Neuronal stem cell (in vitro differentiated cells): ENCODE measurements around the gene THSD7A.

Experiments used
- DNase-seq: peaks from one replicate; pipeline ENCODE4 v3.0.0-alpha.2; 2013; ENCODE audit warnings: low spot score
- H2AFZ ChIP-seq: one replicate; pipeline ENCODE4 v1.6.1; 2013; ENCODE audit warnings: mild to moderate bottlenecking, low read length, inconsistent platforms
- H2AK5ac ChIP-seq: 2 replicates; pipeline ENCODE4 v1.6.1; 2013; ENCODE audit warnings: low read depth, mild to moderate bottlenecking, inconsistent platforms, low read length, moderate library complexity, mixed read lengths
- H2BK120ac ChIP-seq: 2 replicates; pipeline ENCODE4 v1.6.1; 2013; ENCODE audit warnings: low read depth, mild to moderate bottlenecking, inconsistent platforms, low read length, moderate library complexity, mixed read lengths
- H2BK12ac ChIP-seq: one replicate; pipeline ENCODE4 v1.6.1; 2013; ENCODE audit warnings: low read length, inconsistent platforms
- H2BK15ac ChIP-seq: 2 replicates; pipeline ENCODE4 v1.6.1; 2013; ENCODE audit warnings: mild to moderate bottlenecking, low read length, inconsistent platforms, mixed read lengths
- H2BK5ac ChIP-seq: one replicate; pipeline ENCODE4 v1.6.1; 2013; ENCODE audit warnings: inconsistent platforms, mild to moderate bottlenecking, low read length, moderate library complexity
- H3K14ac ChIP-seq: one replicate; pipeline ENCODE4 v1.6.1; 2013; ENCODE audit warnings: low read length, inconsistent platforms
- H3K18ac ChIP-seq: 2 replicates; pipeline ENCODE4 v1.6.1; 2013; ENCODE audit warnings: low read length, inconsistent platforms
- H3K23ac ChIP-seq: 2 replicates; pipeline ENCODE4 v1.6.1; 2013; ENCODE audit warnings: low read depth, mild to moderate bottlenecking, mixed read lengths, low read length, inconsistent platforms; ENCODE audit not compliant: poor library complexity
- H3K27ac ChIP-seq: replicated peaks from 3 replicates; pipeline ENCODE4 v1.5.1; 2013; ENCODE audit warnings: low read length, inconsistent platforms
- H3K27me3 ChIP-seq, 3 experiments: 2 replicates each; pipeline ENCODE4 v1.6.1; 2013; ENCODE audit warnings: low read length in 3 of 3, mild to moderate bottlenecking in 2 of 3, inconsistent platforms in 1 of 3, low read depth in 1 of 3, mixed read lengths in 1 of 3, moderate library complexity in 1 of 3; ENCODE audit not compliant: control insufficient read depth in 3 of 3, insufficient read depth in 3 of 3
- H3K36me3 ChIP-seq, 2 donors: replicated peaks in 1 of 2; 2 replicates each; pipeline ENCODE4 v1.6.1; 2013; ENCODE audit warnings: low read length in 2 of 2; ENCODE audit not compliant: control insufficient read depth in 2 of 2, insufficient read depth in 2 of 2
- H3K4ac ChIP-seq: 2 replicates; pipeline ENCODE4 v1.6.1; 2013; ENCODE audit warnings: inconsistent platforms, mild to moderate bottlenecking, low read length, moderate library complexity
- H3K4me1 ChIP-seq, 2 donors: 1 replicate in 1 of 2; 2 replicates in 1 of 2; pipeline ENCODE4 v1.6.1; 2013; ENCODE audit warnings: low read length in 2 of 2, low read depth in 1 of 2; ENCODE audit not compliant: control insufficient read depth in 2 of 2, insufficient read depth in 1 of 2
- H3K4me2 ChIP-seq: one replicate; pipeline ENCODE4 v1.6.1; 2013; ENCODE audit warnings: mild to moderate bottlenecking, low read length, inconsistent platforms; ENCODE audit not compliant: insufficient read depth, poor library complexity, severe bottlenecking
- H3K4me3 ChIP-seq, 2 donors: 2 replicates each; pipeline ENCODE4 v1.5.1; 2013; ENCODE audit warnings: low read length in 2 of 2, mild to moderate bottlenecking in 2 of 2, inconsistent platforms in 1 of 2, moderate library complexity in 1 of 2
- H3K79me1 ChIP-seq: one replicate; pipeline ENCODE4 v1.6.1; 2013; ENCODE audit warnings: low read depth, mild to moderate bottlenecking, inconsistent platforms, low read length, moderate library complexity
- H3K9ac ChIP-seq: one replicate; pipeline ENCODE4 v1.6.1; 2013; ENCODE audit warnings: mild to moderate bottlenecking, low read depth, low read length, inconsistent platforms; ENCODE audit not compliant: poor library complexity
- H3K9me3 ChIP-seq, 2 donors: replicated peaks in 1 of 2; 2 replicates each; pipeline versions ENCODE3 to v1.6.1; 2013; ENCODE audit warnings: low read length in 2 of 2, mild to moderate bottlenecking in 2 of 2, inconsistent platforms in 1 of 2, low read depth in 1 of 2, mixed read lengths in 1 of 2, moderate library complexity in 1 of 2; ENCODE audit not compliant: control insufficient read depth in 2 of 2, insufficient read depth in 1 of 2
- H4K8ac ChIP-seq: one replicate; pipeline ENCODE4 v1.6.1; 2013; ENCODE audit warnings: low read depth, mild to moderate bottlenecking, inconsistent platforms, low read length, moderate library complexity
- H4K91ac ChIP-seq: one replicate; pipeline ENCODE4 v1.6.1; 2013; ENCODE audit warnings: low read length, low read depth, mild to moderate bottlenecking, inconsistent platforms; ENCODE audit not compliant: poor library complexity
- WGBS, 2 donors: extraction: QIAGEN DNeasy Blood & Tissue Kit; methylation state at CpG; one replicate each; pipeline ENCODE4 v1.1.7; 2013; ENCODE audit warnings: missing lambda C conversion rate in 2 of 2, mixed read lengths in 1 of 2; ENCODE audit not compliant: insufficient read length in 2 of 2, insufficient replicate concordance in 1 of 2; ENCODE audit errors: extremely low coverage in 2 of 2; 5-methylcytosine and 5-hydroxymethylcytosine counted together

THSD7A gene

GRCh38 chr7:11795231-11795630 lies 36.8 kb downstream of the THSD7A start:
- Histone ChIP-seq H3K4me2 (no peak overlapping the region), H3K23ac (no peak overlapping the region), H2BK12ac (no peak overlapping the region), H2BK15ac (no peak overlapping the region), H3K9ac (no peak overlapping the region), H2BK5ac (no peak overlapping the region), H2BK120ac (no peak overlapping the region), H3K9me3 (no peaks in the 10 kb centered on the region), H3K14ac (no peak overlapping the region), H3K4ac (no peak overlapping the region), H4K91ac (no peak overlapping the region), H3K4me3 (no peak overlapping the region), H3K18ac (no peak overlapping the region), H2AK5ac (no peak overlapping the region), H3K79me1 (no peaks in the 10 kb centered on the region), H3K27ac (no peak overlapping the region), H3K4me1 (no peaks in the 10 kb centered on the region), H2AFZ (no peak overlapping the region), H3K27me3 (no peaks in the 10 kb centered on the region), H3K36me3 (no peaks in the 10 kb centered on the region), H4K8ac (no peak overlapping the region)
- DNase-seq, result no peak
- no CpG with 5 or more reads among the region's 4 CpGs for WGBS, 2 donors

DNA sequence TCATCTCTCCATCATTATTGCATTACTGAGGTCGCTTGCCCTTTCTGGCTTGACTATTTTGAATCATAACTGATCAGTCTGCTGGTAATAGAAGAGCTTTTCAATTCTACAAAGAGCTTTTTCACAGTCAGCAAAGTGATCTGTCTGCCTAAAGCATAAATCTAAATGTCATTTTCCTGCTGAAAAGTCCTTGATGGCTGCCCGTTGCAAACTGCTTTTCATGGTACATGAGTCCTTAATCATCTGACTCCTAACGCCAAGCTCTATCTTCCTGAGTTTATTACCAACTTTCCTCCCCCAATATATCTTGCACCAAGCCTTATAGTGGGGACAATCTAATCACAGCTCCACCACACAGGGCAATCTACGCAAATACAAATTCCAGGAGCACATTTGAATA lies 39.8 kb downstream of the THSD7A start:
- Histone ChIP-seq H2AFZ (peak overlapping the region; percentile 60), H3K27me3 (no peaks in the 10 kb centered on the region), H4K91ac (no peak overlapping the region), H3K27ac (no peak overlapping the region), H2AK5ac (no peak overlapping the region), H3K9me3 (no peaks in the 10 kb centered on the region), H2BK15ac (no peak overlapping the region), H2BK5ac (no peak overlapping the region), H3K36me3 (no peaks in the 10 kb centered on the region), H4K8ac (no peak overlapping the region), H3K4me1 (no peaks in the 10 kb centered on the region), H3K4me2 (no peak overlapping the region), H3K4ac (no peak overlapping the region), H3K9ac (no peak overlapping the region), H3K14ac (no peak overlapping the region), H2BK12ac (no peak overlapping the region), H2BK120ac (no peak overlapping the region), H3K4me3 (no peak overlapping the region), H3K79me1 (no peaks in the 10 kb centered on the region), H3K18ac (no peak overlapping the region), H3K23ac (no peak overlapping the region)
- no CpG with 5 or more reads among the region's 4 CpGs for WGBS, 2 donors
- DNase-seq, result no peak

DNA sequence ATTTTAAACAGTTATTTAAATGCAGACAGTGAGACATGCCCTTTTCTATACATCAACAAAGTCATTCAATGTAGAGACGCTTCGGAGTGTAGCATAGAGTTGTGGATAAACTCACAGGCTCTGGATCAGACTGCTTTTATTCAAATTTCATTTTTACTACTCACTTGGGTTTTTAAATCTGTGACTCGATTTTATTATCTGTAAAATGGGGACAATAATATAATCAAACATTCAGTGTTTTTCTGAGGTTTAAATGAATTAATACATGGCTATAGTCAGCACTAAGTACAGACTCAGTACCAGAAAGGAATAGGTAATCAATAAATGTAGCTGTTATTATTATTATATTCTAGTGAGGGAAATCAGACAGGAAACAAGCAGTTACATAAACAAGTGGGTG lies 43.4 kb downstream of the THSD7A start:
- DNase-seq, result no peak
- WGBS, 2 donors, result no CpG with 5 or more reads among the region's 3 CpGs
- H2BK5ac ChIP-seq, result no peak overlapping the region
- H3K27ac ChIP-seq, result no peak overlapping the region
- no peaks in the 10 kb centered on the region for H3K79me1 ChIP-seq
- H3K4me3 ChIP-seq, result no peak overlapping the region
- H4K91ac ChIP-seq, result no peak overlapping the region
- no peak overlapping the region for H2BK12ac ChIP-seq
- H3K4ac ChIP-seq, result no peak overlapping the region
- H4K8ac ChIP-seq, result no peak overlapping the region
- no peak overlapping the region for H2BK15ac ChIP-seq
- no peak overlapping the region for H3K4me2 ChIP-seq
- H3K27me3 ChIP-seq, result no peaks in the 10 kb centered on the region
- H3K18ac ChIP-seq, result no peak overlapping the region
- H3K36me3 ChIP-seq, result no peaks in the 10 kb centered on the region
- H3K9me3 ChIP-seq, result no peaks in the 10 kb centered on the region
- H3K4me1 ChIP-seq, result no peaks in the 10 kb centered on the region
- H3K23ac ChIP-seq, result no peak overlapping the region
- no peak overlapping the region for H3K9ac ChIP-seq
- H2AFZ ChIP-seq, result no peak overlapping the region
- no peak overlapping the region for H2BK120ac ChIP-seq
- H2AK5ac ChIP-seq, result no peak overlapping the region
- no peak overlapping the region for H3K14ac ChIP-seq

GRCh38 chr7:11787534-11787933 lies 44.5 kb downstream of the THSD7A start:
- Histone ChIP-seq H3K27ac (no peak overlapping the region), H3K79me1 (no peaks in the 10 kb centered on the region)

More at GRCh38 chr7:11787534-11787933, 44.5 kb downstream of the THSD7A start:
- H2BK5ac ChIP-seq, result no peak overlapping the region
- H3K36me3 ChIP-seq, result no peaks in the 10 kb centered on the region
- no peak overlapping the region for H3K14ac ChIP-seq
- H2BK120ac ChIP-seq, result no peak overlapping the region
- H3K18ac ChIP-seq, result no peak overlapping the region
- no peak overlapping the region for H3K23ac ChIP-seq
- no peak overlapping the region for H4K91ac ChIP-seq
- no peaks in the 10 kb centered on the region for H3K4me1 ChIP-seq
- WGBS, 2 donors, result no CpG with 5 or more reads among the region's 4 CpGs
- H2BK15ac ChIP-seq, result no peak overlapping the region
- no peak overlapping the region for H3K4ac ChIP-seq
- H3K9ac ChIP-seq, result no peak overlapping the region
- DNase-seq, result no peak
- no peak overlapping the region for H3K4me2 ChIP-seq
- no peak overlapping the region for H2AK5ac ChIP-seq
- no peak overlapping the region for H3K4me3 ChIP-seq
- H2BK12ac ChIP-seq, result no peak overlapping the region
- no peaks in the 10 kb centered on the region for H3K27me3 ChIP-seq
- no peaks in the 10 kb centered on the region for H3K9me3 ChIP-seq
- no peak overlapping the region for H2AFZ ChIP-seq
- no peak overlapping the region for H4K8ac ChIP-seq
